Type B pancreatic cell (in vitro differentiated cells): ENCODE data around the gene GDNF. TPM values are rescaled to one million over a fixed set of nuclear protein-coding genes. Genes with fewer than 3 reads are reported as not detected.
"Not testable (repeated sequence)": the region's sequence is repeated elsewhere in the genome, so short reads cannot be mapped to it uniquely, and the experiment has no call there.

Experiments
- DNase-seq: peaks from one replicate; pipeline ENCODE4 v3.0.0; 2021; ENCODE audit warnings: mixed read lengths; ENCODE audit not compliant: unreplicated experiment; ENCODE audit errors: extremely low spot score
- H3K27ac Mint-ChIP-seq: 2 replicates; pipeline ENCODE4 v1.8.0; 2021; ENCODE audit warnings: mild to moderate bottlenecking, mixed read lengths
- H3K27me3 Mint-ChIP-seq: 2 replicates; pipeline ENCODE4 v1.8.0; 2021; ENCODE audit warnings: mixed read lengths
- H3K36me3 Mint-ChIP-seq: 2 replicates; pipeline ENCODE4 v1.8.0; 2021; ENCODE audit warnings: mixed read lengths
- H3K4me1 Mint-ChIP-seq: one replicate; pipeline ENCODE4 v1.8.0; 2021; ENCODE audit warnings: mixed read lengths; ENCODE audit not compliant: unreplicated experiment
- H3K4me3 Mint-ChIP-seq: 2 replicates; pipeline ENCODE4 v1.8.0; 2021; ENCODE audit warnings: mild to moderate bottlenecking, mixed read lengths
- H3K9me3 Mint-ChIP-seq: 2 replicates; pipeline ENCODE4 v1.8.0; 2021; ENCODE audit warnings: mixed read lengths
- CTCF ChIP-seq: fragments of 200-600 bp; sonication (generic); conservative IDR thresholded peaks from 2 replicates; pipeline ENCODE4 v1.5.0; 2021; ENCODE audit warnings: antibody characterized with exemption, mild to moderate bottlenecking
- total RNA-seq: library from RNA; stranded (reverse); gene quantifications from 2 replicates; pipeline ENCODE4 v1.2.1, GENCODE V29; 2021; ENCODE audit warnings: low replicate concordance

The GDNF gene
- total RNA-seq, 1 donor from 2014 or later = 5.7 TPM

GRCh38 chr5:37804401-37804800, 35.4 kb downstream of the GDNF start:
- Mint-ChIP-seq H3K4me3 (no peak overlapping the region), H3K27me3 (peaks cover 4% of the 10 kb centered on the region), H3K4me1 (no peaks in the 10 kb centered on the region), H3K27ac (no peak overlapping the region), H3K36me3 (no peaks in the 10 kb centered on the region), H3K9me3 (no peaks in the 10 kb centered on the region)
- DNase-seq = no peak
- TF ChIP-seq CTCF = no peak

GRCh38 chr5:37803487-37803886, 36.4 kb downstream of the GDNF start:
- Mint-ChIP-seq H3K9me3 (no peaks in the 10 kb centered on the region), H3K27me3 (peaks cover 4% of the 10 kb centered on the region), H3K4me3 (no peak overlapping the region), H3K4me1 (no peaks in the 10 kb centered on the region), H3K36me3 (no peaks in the 10 kb centered on the region), H3K27ac (no peak overlapping the region)
- no peak for DNase-seq
- TF ChIP-seq CTCF = no peak

- no peak overlapping the region for H3K4me3 Mint-ChIP-seq
- peaks cover 4% of the 10 kb centered on the region for H3K27me3 Mint-ChIP-seq
- no peak for DNase-seq
- no peak for TF ChIP-seq CTCF
- H3K36me3 Mint-ChIP-seq = no peaks in the 10 kb centered on the region
- H3K27ac Mint-ChIP-seq = no peak overlapping the region
- H3K4me1 Mint-ChIP-seq = no peaks in the 10 kb centered on the region
- no peaks in the 10 kb centered on the region for H3K9me3 Mint-ChIP-seq
Observed at GRCh38 chr5:37801521-37801920, 38.3 kb downstream of the GDNF start.

GRCh38 chr5:37799865-37800421, 39.9 kb downstream of the GDNF start:
- no peak for TF ChIP-seq CTCF
- no peaks in the 10 kb centered on the region for H3K27me3 Mint-ChIP-seq
- H3K36me3 Mint-ChIP-seq = no peaks in the 10 kb centered on the region
- no peak overlapping the region for H3K27ac Mint-ChIP-seq
- no peak for DNase-seq
- no peak overlapping the region for H3K4me3 Mint-ChIP-seq
- no peaks in the 10 kb centered on the region for H3K4me1 Mint-ChIP-seq
- peaks cover 6% of the 10 kb centered on the region for H3K9me3 Mint-ChIP-seq

GRCh38 chr5:37796435-37796834, 43.4 kb downstream of the GDNF start:
- not testable (repeated sequence) for H3K4me3 Mint-ChIP-seq, H3K36me3 Mint-ChIP-seq, H3K27me3 Mint-ChIP-seq, H3K4me1 Mint-ChIP-seq, DNase-seq, H3K27ac Mint-ChIP-seq
- H3K9me3 Mint-ChIP-seq = peaks cover 16% of the 10 kb centered on the region

- H3K36me3 Mint-ChIP-seq, H3K27ac Mint-ChIP-seq, H3K27me3 Mint-ChIP-seq, DNase-seq, H3K4me1 Mint-ChIP-seq, H3K4me3 Mint-ChIP-seq: not testable (repeated sequence)
- H3K9me3 Mint-ChIP-seq = peaks cover 16% of the 10 kb centered on the region
Observed at GRCh38 chr5:37795292-37795691, 44.5 kb downstream of the GDNF start.
